Mucosa of descending colon (tissue), 3 donors: ENCODE results near the gene DDIT3. TPM values are rescaled to one million over a fixed set of nuclear protein-coding genes. Genes with fewer than 3 reads are reported as not detected.

Experiments
- ATAC-seq: fragments of 200-7000 bp; cut with Tn5 transposase; one replicate; pipeline ENCODE4 v1.9.1; 2020; ENCODE audit warnings: mild to moderate bottlenecking, moderate library complexity
- DNase-seq, 3 donors: peaks; one replicate each; pipeline ENCODE4 v3.0.0-alpha.2; 2020
- H3K36me3 ChIP-seq: fragments of 200-600 bp; one replicate; pipeline ENCODE4 v1.8.0; 2021; ENCODE audit warnings: low read depth, mild to moderate bottlenecking
- H3K4me1 ChIP-seq: fragments of 200-600 bp; one replicate; pipeline ENCODE4 v1.8.0; 2021; ENCODE audit warnings: low read depth, mild to moderate bottlenecking
- H3K4me3 ChIP-seq: fragments of 200-600 bp; one replicate; pipeline ENCODE4 v1.8.0; 2021; ENCODE audit warnings: mild to moderate bottlenecking
- H3K9me3 ChIP-seq: fragments of 200-600 bp; one replicate; pipeline ENCODE4 v1.8.0; 2021; ENCODE audit warnings: mild to moderate bottlenecking
- CTCF ChIP-seq: fragments of 200-600 bp; IDR thresholded peaks from one replicate; pipeline ENCODE4 v1.8.0; 2022; ENCODE audit warnings: antibody characterized with exemption, mild to moderate bottlenecking
- intact Hi-C, 2 donors: fragments of 100-400 bp; cut with DNase I in 1 of 2; cut with micrococcal nuclease in 1 of 2; formaldehyde crosslinking; loops; one replicate each; pipeline versions ENCODE4 v1.11.0 to v1.11.1; 2022; cut with DNase I, micrococcal nuclease
- total RNA-seq, 3 donors: library from RNA; stranded (reverse); fragmentation: NEBNext Ultra II Directional in 2 of 3; extraction: Animal tissue kit (Norgen Biotek cat#: 25700) in 2 of 3; gene quantifications; one replicate each; pipeline versions ENCODE4 v1.2.1 to v1.2.4, GENCODE V29; 2021 to 2023
- donor health status: DM: no; HTN: no; CAD: no; lungs with moderate emphysema.
- donor health status: DM: no; HTN: no; CAD: no.
- donor health status: DM: no; HTN: yes; CAD: no.

The DDIT3 gene
- total RNA-seq, 3 donors from 2014 or later: 14.1 to 36.4 (median 19.1) TPM

DNA sequence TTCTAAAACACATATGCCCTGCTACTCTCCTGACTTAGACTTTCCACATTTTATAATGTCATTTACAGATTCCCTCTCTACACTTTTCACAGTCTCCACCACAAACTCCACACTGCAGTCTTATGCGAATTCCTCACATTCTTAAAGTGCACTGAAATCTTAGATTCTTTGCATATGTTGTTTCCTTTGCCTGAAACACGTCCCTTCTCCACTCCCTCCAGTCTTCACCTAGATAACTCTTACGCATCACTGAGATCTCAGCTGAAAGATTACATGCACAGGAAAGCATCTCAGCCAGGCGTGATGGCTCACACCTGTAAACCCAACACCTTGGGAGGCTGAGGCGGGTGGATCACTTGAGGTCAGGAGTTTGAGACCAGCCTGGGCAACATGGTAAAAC lies 36.8 kb downstream of the DDIT3 start:
- intact Hi-C loops: no loop called here
- Histone ChIP-seq H3K4me1 (peaks cover under 1% of the 10 kb centered on the region), H3K36me3 (no peaks in the 10 kb centered on the region), H3K4me3 (no peak overlapping the region), H3K9me3 (no peaks in the 10 kb centered on the region)
- DNase-seq (no peak), ATAC-seq (no peak)
- TF ChIP-seq CTCF: no peak

DNA sequence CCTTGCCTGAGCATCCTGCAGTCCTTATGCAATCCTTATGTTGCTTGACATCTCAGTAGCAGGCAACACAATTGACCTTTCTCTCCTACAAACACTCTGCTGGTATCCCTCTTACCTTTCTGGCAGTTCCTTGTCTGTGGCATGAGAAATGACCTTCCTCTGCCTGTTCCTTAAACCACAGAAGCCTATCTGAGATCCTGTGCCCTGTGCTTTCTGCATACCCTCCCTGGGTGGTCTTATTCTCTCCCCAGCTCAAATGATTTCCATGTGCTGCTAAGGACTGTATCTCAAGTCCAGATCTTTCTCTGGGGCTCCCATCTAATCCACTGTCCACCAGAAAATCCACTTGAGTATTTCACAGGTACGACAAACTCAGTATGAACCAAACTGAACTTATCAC lies 38.6 kb downstream of the DDIT3 start:
- Histone ChIP-seq H3K9me3 (no peaks in the 10 kb centered on the region), H3K36me3 (no peaks in the 10 kb centered on the region), H3K4me1 (no peaks in the 10 kb centered on the region), H3K4me3 (no peak overlapping the region)
- intact Hi-C loops: no loop called here
- DNase-seq: no peak
- no peak for ATAC-seq
- no peak for TF ChIP-seq CTCF

DNA sequence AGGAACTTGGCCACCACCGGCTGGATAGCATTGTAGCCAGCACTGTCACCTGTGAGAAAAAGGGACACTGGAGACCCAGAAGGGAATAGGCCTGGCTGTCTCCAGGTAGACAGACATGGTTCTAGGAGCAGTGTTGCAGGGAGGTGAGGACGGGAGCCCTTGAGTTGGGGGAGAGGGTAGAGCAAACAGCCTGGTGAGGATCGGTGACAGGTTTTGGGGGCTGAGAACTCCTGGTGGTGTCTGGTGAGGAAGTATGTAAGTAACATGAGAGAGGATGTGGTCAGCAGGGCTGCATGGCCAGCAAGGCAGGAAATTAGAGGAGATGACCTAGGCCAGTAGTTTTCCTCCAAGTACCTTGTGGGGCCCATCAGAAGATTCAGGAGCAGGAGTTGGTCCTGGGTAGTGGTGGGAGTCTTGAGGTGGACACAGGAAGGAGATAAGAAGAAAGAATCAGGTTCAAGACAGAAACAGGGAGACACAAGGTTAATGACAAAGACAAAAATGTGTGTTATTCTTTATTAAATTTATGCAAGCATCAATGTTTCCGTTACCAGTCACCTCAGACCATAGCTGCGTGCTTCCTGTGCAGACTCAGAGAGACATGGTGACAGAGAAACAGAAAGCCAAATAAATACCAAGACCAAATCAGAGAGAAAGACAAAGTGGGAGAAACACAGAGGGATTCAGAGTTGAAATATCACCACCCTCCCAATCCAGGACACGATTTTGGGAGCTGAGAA lies 40.8 kb downstream of the DDIT3 start, which contains the start of gene ARHGAP9:
TSS of gene ARHGAP9 (minus strand) at position 491 of the 740 bp plus-strand sequence. CDS start at position 31, 460 bp downstream.
- peak in 1 of 3 donors; percentile 27 for DNase-seq

DNA sequence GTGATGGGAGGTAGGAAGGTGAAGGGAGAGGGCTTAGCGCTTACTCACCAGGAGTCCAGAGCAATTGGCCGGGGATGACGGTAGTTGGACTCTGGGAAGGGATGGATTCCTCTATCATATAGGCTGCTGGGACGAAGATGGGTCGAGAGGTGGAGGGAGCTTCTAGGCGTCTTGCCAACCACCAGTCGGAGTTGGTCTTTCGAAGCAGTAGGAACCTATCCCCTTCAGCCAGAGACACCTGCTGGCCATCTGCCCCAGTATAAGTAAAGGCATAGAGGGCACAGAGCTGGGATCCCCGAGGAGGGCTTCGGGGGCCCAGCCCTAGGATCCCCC lies 41.3 kb downstream of the DDIT3 start:
- TF ChIP-seq CTCF: no peak
- no peak for ATAC-seq
- Histone ChIP-seq H3K9me3 (no peaks in the 10 kb centered on the region), H3K36me3 (no peaks in the 10 kb centered on the region), H3K4me1 (peaks cover 12% of the 10 kb centered on the region), H3K4me3 (no peak overlapping the region)
- intact Hi-C loops: no loop called here
- peak in 1 of 3 donors; percentile 25 for DNase-seq

More for the DNA sequence above, 40.8 kb downstream of the DDIT3 start, which contains the start of gene ARHGAP9:
- intact Hi-C loops: no loop called here
- TF ChIP-seq CTCF: no peak
- no peaks in the 10 kb centered on the region for H3K9me3 ChIP-seq
- peak; percentile 52 for ATAC-seq
- H3K4me1 ChIP-seq: peaks cover 12% of the 10 kb centered on the region
- no peaks in the 10 kb centered on the region for H3K36me3 ChIP-seq
- H3K4me3 ChIP-seq: no peak within 1 kb of the TSS

GRCh38 chr12:57477710-57478681 lies 42.3 kb downstream of the DDIT3 start:
- intact Hi-C loops: no loop called here
- Histone ChIP-seq H3K4me1 (peaks cover 12% of the 10 kb centered on the region), H3K36me3 (no peaks in the 10 kb centered on the region), H3K4me3 (no peak overlapping the region), H3K9me3 (no peaks in the 10 kb centered on the region)
- TF ChIP-seq CTCF: no peak
- DNase-seq (peak in 1 of 3 donors; percentile 28), ATAC-seq (peak; percentile 42)
